ENCODE results near the gene XKR7.

XKR7 gene

GRCh38 chr20:32035426-32035779, 67.5 kb downstream of the XKR7 start:
- DNase-seq (ENCODE audit: insufficient read length, low spot score) (no peak), FAIRE-seq (no peak)

- no peak for FAIRE-seq
- no peak for DNase-seq (ENCODE audit: insufficient read length, low spot score)
These were observed 68.3 kb downstream of the XKR7 start for GRCh38 chr20:32036252-32036651.

- DNase-seq (ENCODE audit: insufficient read length, low spot score): no peak
- FAIRE-seq: no peak
These were observed 69.0 kb downstream of the XKR7 start for GRCh38 chr20:32036716-32037485.

GRCh38 chr20:32037929-32038328, 70.0 kb downstream of the XKR7 start:
- FAIRE-seq (no peak), DNase-seq (ENCODE audit: insufficient read length, low spot score) (no peak)

- FAIRE-seq (no peak), DNase-seq (ENCODE audit: insufficient read length, low spot score) (no peak)
These were observed 72.4 kb downstream of the XKR7 start for GRCh38 chr20:32040142-32040953.

GRCh38 chr20:32045999-32046398, 78.0 kb downstream of the XKR7 start:
- DNase-seq (ENCODE audit: insufficient read length, low spot score) (no peak), FAIRE-seq (no peak)

GRCh38 chr20:32050324-32050841, 82.4 kb downstream of the XKR7 start:
- DNase-seq (ENCODE audit: insufficient read length, low spot score) (no peak), FAIRE-seq (no peak)

- DNase-seq (ENCODE audit: insufficient read length, low spot score) (no peak), FAIRE-seq (no peak)
These were observed 83.1 kb downstream of the XKR7 start for GRCh38 chr20:32050851-32051556.

GRCh38 chr20:32051720-32052089, 83.8 kb downstream of the XKR7 start:
- no peak for DNase-seq (ENCODE audit: insufficient read length, low spot score)
- FAIRE-seq: no peak

- no peak for DNase-seq (ENCODE audit: insufficient read length, low spot score)
- FAIRE-seq: no peak
These were observed 84.3 kb downstream of the XKR7 start, which contains the start of gene HCK for GRCh38 chr20:32052090-32052777. Gene HCK (plus strand): TSS chr20:32052242.

GRCh38 chr20:32052778-32053362, 84.9 kb downstream of the XKR7 start:
- DNase-seq (ENCODE audit: insufficient read length, low spot score): no peak
- FAIRE-seq: no peak
